Mammary epithelial cell (primary cell): Measurements from ENCODE around the gene ADH1B.
"Not testable (repeated sequence)": the region's sequence is repeated elsewhere in the genome, so short reads cannot be mapped to it uniquely, and the experiment has no call there.

ENCODE experiments used
- EZH2 ChIP-seq: IDR thresholded peaks from 2 replicates; pipeline ENCODE4 v1.6.1; 2012; ENCODE audit warnings: low read length, inconsistent platforms, borderline replicate concordance
- TF ChIP-seq, protein P1 (sequence below), 2 donors: IDR thresholded peaks in 1 of 2; conservative IDR thresholded peaks in 1 of 2; 2 replicates each; pipeline ENCODE4 v1.5.1; 2011 to 2012; ENCODE audit warnings: inconsistent platforms in 2 of 2, low read length in 2 of 2, mild to moderate bottlenecking in 2 of 2, control low read depth in 1 of 2, low read depth in 1 of 2; ENCODE audit not compliant: insufficient read depth in 1 of 2; ENCODE audit errors: extremely low read depth in 1 of 2

DNA sequence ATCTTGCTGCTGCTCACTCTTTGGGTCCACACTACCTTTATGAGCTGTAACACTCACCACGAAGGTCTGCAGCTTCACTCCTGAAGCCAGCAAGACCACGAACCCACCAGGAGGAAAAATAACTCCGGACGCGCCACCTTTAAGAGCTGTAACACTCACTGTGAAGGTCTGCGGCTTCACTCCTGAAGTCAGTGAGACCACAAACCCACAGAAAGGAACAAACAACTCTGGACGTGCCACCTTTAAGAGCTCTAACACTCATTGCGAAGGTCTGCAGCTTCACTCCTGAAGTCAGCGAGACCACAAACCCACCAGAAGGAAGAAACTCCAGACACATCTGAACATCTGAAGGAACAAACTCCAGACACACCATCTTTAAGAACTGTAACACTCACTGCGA is 34.9 kb upstream of the ADH1B start:
- TF ChIP-seq EZH2, result not testable (repeated sequence)
- TF ChIP-seq, protein P1, sequence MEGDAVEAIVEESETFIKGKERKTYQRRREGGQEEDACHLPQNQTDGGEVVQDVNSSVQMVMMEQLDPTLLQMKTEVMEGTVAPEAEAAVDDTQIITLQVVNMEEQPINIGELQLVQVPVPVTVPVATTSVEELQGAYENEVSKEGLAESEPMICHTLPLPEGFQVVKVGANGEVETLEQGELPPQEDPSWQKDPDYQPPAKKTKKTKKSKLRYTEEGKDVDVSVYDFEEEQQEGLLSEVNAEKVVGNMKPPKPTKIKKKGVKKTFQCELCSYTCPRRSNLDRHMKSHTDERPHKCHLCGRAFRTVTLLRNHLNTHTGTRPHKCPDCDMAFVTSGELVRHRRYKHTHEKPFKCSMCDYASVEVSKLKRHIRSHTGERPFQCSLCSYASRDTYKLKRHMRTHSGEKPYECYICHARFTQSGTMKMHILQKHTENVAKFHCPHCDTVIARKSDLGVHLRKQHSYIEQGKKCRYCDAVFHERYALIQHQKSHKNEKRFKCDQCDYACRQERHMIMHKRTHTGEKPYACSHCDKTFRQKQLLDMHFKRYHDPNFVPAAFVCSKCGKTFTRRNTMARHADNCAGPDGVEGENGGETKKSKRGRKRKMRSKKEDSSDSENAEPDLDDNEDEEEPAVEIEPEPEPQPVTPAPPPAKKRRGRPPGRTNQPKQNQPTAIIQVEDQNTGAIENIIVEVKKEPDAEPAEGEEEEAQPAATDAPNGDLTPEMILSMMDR (conservative IDR thresholded peaks at IDR 0.05 in 1 of 2, IDR thresholded peaks at IDR 0.05 in 1 of 2; ENCODE audit: extremely low read depth in 1 of 2, insufficient read depth in 1 of 2, low read depth in 1 of 2, low read length in 2 of 2), result not testable (repeated sequence)
